SU-DHL-6 (cell line): ENCODE data around the gene FAN1.

Experiments used
- EZH2phosphoT487 ChIP-seq: fragments of 200-600 bp; sonication (generic), shearing (Covaris generic); conservative IDR thresholded peaks from 2 replicates; pipeline ENCODE4 v1.6.1; 2018; ENCODE audit warnings: mild to moderate bottlenecking, antibody characterized with exemption, low read length, moderate library complexity, mixed read lengths
- TF ChIP-seq, protein P1 (sequence below): fragments of 200-600 bp; sonication (generic); IDR thresholded peaks from one replicate; pipeline ENCODE4 v1.5.1; 2017; ENCODE audit warnings: antibody characterized with exemption, mild to moderate bottlenecking, low read length, moderate library complexity; ENCODE audit not compliant: insufficient read depth, poor library complexity, severe bottlenecking

DNA sequence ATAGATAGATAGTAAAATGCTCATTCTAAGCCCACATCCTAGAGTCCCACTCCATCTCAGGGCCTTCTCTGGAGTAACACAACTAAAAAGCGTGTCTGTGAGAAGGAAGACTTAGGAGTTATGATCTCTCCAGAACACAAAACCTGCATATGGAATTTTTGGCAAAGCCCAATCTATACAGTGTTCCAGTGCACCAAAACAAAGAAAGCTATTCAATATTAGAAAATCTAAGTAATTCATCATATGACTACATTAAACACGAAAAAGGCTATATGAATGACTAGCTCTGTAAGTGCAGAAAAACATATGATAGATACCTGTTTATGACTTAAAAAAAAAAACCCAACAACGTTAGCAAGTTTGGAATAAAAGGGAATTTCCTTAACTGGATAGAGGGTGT is 60.0 kb downstream of the FAN1 start:
- TF ChIP-seq, protein P1, sequence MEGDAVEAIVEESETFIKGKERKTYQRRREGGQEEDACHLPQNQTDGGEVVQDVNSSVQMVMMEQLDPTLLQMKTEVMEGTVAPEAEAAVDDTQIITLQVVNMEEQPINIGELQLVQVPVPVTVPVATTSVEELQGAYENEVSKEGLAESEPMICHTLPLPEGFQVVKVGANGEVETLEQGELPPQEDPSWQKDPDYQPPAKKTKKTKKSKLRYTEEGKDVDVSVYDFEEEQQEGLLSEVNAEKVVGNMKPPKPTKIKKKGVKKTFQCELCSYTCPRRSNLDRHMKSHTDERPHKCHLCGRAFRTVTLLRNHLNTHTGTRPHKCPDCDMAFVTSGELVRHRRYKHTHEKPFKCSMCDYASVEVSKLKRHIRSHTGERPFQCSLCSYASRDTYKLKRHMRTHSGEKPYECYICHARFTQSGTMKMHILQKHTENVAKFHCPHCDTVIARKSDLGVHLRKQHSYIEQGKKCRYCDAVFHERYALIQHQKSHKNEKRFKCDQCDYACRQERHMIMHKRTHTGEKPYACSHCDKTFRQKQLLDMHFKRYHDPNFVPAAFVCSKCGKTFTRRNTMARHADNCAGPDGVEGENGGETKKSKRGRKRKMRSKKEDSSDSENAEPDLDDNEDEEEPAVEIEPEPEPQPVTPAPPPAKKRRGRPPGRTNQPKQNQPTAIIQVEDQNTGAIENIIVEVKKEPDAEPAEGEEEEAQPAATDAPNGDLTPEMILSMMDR = no peak
- no peak for TF ChIP-seq EZH2phosphoT487
